H9 (cell line): Measurements from ENCODE around the gene GLP2R. TPM values are rescaled to one million over a fixed set of nuclear protein-coding genes. Genes with fewer than 3 reads are reported as not detected.

ENCODE experiments used
- DNase-seq: peaks from one replicate; pipeline ENCODE4 v3.0.0-alpha.2; 2017
- H2AFZ ChIP-seq: one replicate; pipeline ENCODE4 v1.6.1; 2013; ENCODE audit warnings: mild to moderate bottlenecking, low read length, control low read depth, moderate library complexity
- H2AK5ac ChIP-seq: 2 replicates; pipeline ENCODE4 v1.6.1; 2013; ENCODE audit warnings: low read length, control low read depth, mixed read lengths; ENCODE audit not compliant: insufficient read length
- H2BK120ac ChIP-seq: one replicate; pipeline ENCODE4 v1.6.1; 2013; ENCODE audit warnings: low read depth, mild to moderate bottlenecking, low read length, control low read depth, inconsistent platforms; ENCODE audit not compliant: poor library complexity, severe bottlenecking
- H2BK12ac ChIP-seq: 2 replicates; pipeline ENCODE4 v1.6.1; 2013; ENCODE audit warnings: low read length, control low read depth, mixed read lengths, low read depth; ENCODE audit not compliant: insufficient read length
- H2BK15ac ChIP-seq: 2 replicates; pipeline ENCODE4 v1.6.1; 2013; ENCODE audit warnings: low read depth, low read length, control low read depth
- H2BK20ac ChIP-seq: one replicate; pipeline ENCODE4 v1.6.1; 2013; ENCODE audit warnings: low read depth, mild to moderate bottlenecking, low read length, control low read depth, inconsistent platforms; ENCODE audit not compliant: poor library complexity, severe bottlenecking
- H2BK5ac ChIP-seq: 2 replicates; pipeline ENCODE4 v1.6.1; 2013; ENCODE audit warnings: low read length, control low read depth, mixed read lengths; ENCODE audit not compliant: insufficient read length
- H3K14ac ChIP-seq: 2 replicates; pipeline ENCODE4 v1.6.1; 2013; ENCODE audit warnings: low read length, control low read depth; ENCODE audit not compliant: insufficient read depth
- H3K18ac ChIP-seq: 2 replicates; pipeline ENCODE4 v1.6.1; 2013; ENCODE audit warnings: low read depth, mild to moderate bottlenecking, mixed read lengths, low read length, control low read depth; ENCODE audit not compliant: insufficient read length
- H3K23ac ChIP-seq: 2 replicates; pipeline ENCODE4 v1.6.1; 2013; ENCODE audit warnings: low read length, control low read depth, mixed read lengths, low read depth; ENCODE audit not compliant: insufficient read length
- H3K23me2 ChIP-seq: 2 replicates; pipeline ENCODE4 v1.6.1; 2013; ENCODE audit warnings: low read depth, mild to moderate bottlenecking, mixed read lengths, low read length, control low read depth; ENCODE audit not compliant: insufficient read length, poor library complexity, severe bottlenecking
- H3K27ac ChIP-seq: 2 replicates; pipeline ENCODE4 v1.5.1; 2013; ENCODE audit warnings: low read length, control low read depth, mixed read lengths, low read depth; ENCODE audit not compliant: insufficient read length
- H3K27me3 ChIP-seq: 2 replicates; pipeline ENCODE4 v1.6.1; 2013; ENCODE audit warnings: low read length, control low read depth, inconsistent platforms; ENCODE audit not compliant: insufficient read depth
- H3K4ac ChIP-seq: 2 replicates; pipeline ENCODE4 v1.6.1; 2013; ENCODE audit warnings: low read depth, mild to moderate bottlenecking, control low read depth, inconsistent platforms, low read length, moderate library complexity
- H3K4me1 ChIP-seq: 2 replicates; pipeline ENCODE4 v1.6.1; 2013; ENCODE audit warnings: low read length, control low read depth, inconsistent platforms; ENCODE audit not compliant: insufficient read depth
- H3K4me2 ChIP-seq: 2 replicates; pipeline ENCODE4 v1.6.1; 2013; ENCODE audit warnings: low read length, control low read depth, mixed read lengths; ENCODE audit not compliant: insufficient read length, insufficient read depth
- H3K56ac ChIP-seq: 2 replicates; pipeline ENCODE4 v1.6.1; 2013; ENCODE audit warnings: low read depth, mild to moderate bottlenecking, mixed read lengths, low read length, control low read depth; ENCODE audit not compliant: insufficient read length
- H3K79me1 ChIP-seq: 2 replicates; pipeline ENCODE4 v1.6.1; 2013; ENCODE audit warnings: low read depth, mild to moderate bottlenecking, moderate library complexity, low read length, control low read depth, inconsistent platforms; ENCODE audit not compliant: insufficient read depth, poor library complexity, severe bottlenecking
- H3K79me2 ChIP-seq: 2 replicates; pipeline ENCODE4 v1.6.1; 2013; ENCODE audit warnings: low read length, control low read depth, inconsistent platforms; ENCODE audit not compliant: insufficient read depth
- H3K9ac ChIP-seq: 2 replicates; pipeline ENCODE4 v1.6.1; 2013; ENCODE audit warnings: low read length, control low read depth, mixed read lengths; ENCODE audit not compliant: insufficient read length; ENCODE audit errors: extremely low read depth
- H3K9me3 ChIP-seq: one replicate; pipeline ENCODE4 v1.6.1; 2013; ENCODE audit warnings: low read depth, low read length, inconsistent platforms; ENCODE audit not compliant: control insufficient read depth
- H3T11ph ChIP-seq: one replicate; pipeline ENCODE4 v1.6.1; 2013; ENCODE audit warnings: mild to moderate bottlenecking, low read length, control low read depth, inconsistent platforms
- H4K20me1 ChIP-seq: one replicate; pipeline ENCODE4 v1.6.1; 2013; ENCODE audit not compliant: control insufficient read depth, insufficient read length, insufficient read depth
- H4K5ac ChIP-seq: 2 replicates; pipeline ENCODE4 v1.6.1; 2013; ENCODE audit warnings: low read depth, mild to moderate bottlenecking, mixed read lengths, low read length, control low read depth; ENCODE audit not compliant: insufficient read length
- H4K8ac ChIP-seq: replicated peaks from 2 replicates; pipeline ENCODE4 v1.6.1; 2013; ENCODE audit warnings: low read length, control low read depth, mixed read lengths, low read depth; ENCODE audit not compliant: insufficient read length
- H4K91ac ChIP-seq: 2 replicates; pipeline ENCODE4 v1.6.1; 2013; ENCODE audit warnings: low read depth, mild to moderate bottlenecking, moderate library complexity, mixed read lengths, low read length, control low read depth; ENCODE audit not compliant: insufficient read length
- H3K27ac Mint-ChIP-seq, 3 experiments: 2 replicates in 2 of 3; 3 replicates in 1 of 3; pipeline ENCODE4 v1.8.0; 2020 to 2021; ENCODE audit warnings: mixed read lengths in 3 of 3, mild to moderate bottlenecking in 1 of 3, moderate library complexity in 1 of 3
- H3K27me3 Mint-ChIP-seq: 2 replicates; pipeline ENCODE4 v1.8.0; 2021; ENCODE audit warnings: low read depth, mild to moderate bottlenecking, moderate library complexity, mixed read lengths
- H3K36me3 Mint-ChIP-seq, 3 experiments: 2 replicates in 2 of 3; 3 replicates in 1 of 3; pipeline ENCODE4 v1.8.0; 2020 to 2021; ENCODE audit warnings: low read depth in 3 of 3, mixed read lengths in 3 of 3; ENCODE audit not compliant: insufficient read depth in 1 of 3
- H3K4me1 Mint-ChIP-seq, 2 experiments: 2 replicates each; pipeline ENCODE4 v1.8.0; 2020; ENCODE audit warnings: mixed read lengths in 2 of 2
- H3K4me3 Mint-ChIP-seq, 2 experiments: 2 replicates in 1 of 2; 3 replicates in 1 of 2; pipeline ENCODE4 v1.8.0; 2020 to 2021; ENCODE audit warnings: mild to moderate bottlenecking in 2 of 2, mixed read lengths in 2 of 2, moderate library complexity in 1 of 2
- H3K9me3 Mint-ChIP-seq, 2 experiments: 2 replicates in 1 of 2; 3 replicates in 1 of 2; pipeline ENCODE4 v1.8.0; 2020; ENCODE audit warnings: mild to moderate bottlenecking in 2 of 2, mixed read lengths in 2 of 2, moderate library complexity in 1 of 2
- WGBS: extraction: QIAGEN DNeasy Blood & Tissue Kit; methylation state at CpG from one replicate; pipeline ENCODE4 v1.1.7; 2013; ENCODE audit warnings: missing lambda C conversion rate, low lambda C conversion rate, mixed read lengths; ENCODE audit not compliant: insufficient read length; ENCODE audit errors: extremely low coverage; 5-methylcytosine and 5-hydroxymethylcytosine counted together
- total RNA-seq: library from RNA; stranded (reverse); gene quantifications from 2 replicates; pipeline ENCODE4 v1.2.1, GENCODE V29; 2021
- TF ChIP-seq, protein P1 (sequence below): fragments of 200-600 bp; sonication (generic); conservative IDR thresholded peaks from 3 replicates; pipeline ENCODE4 v1.8.0; 2021; ENCODE audit warnings: antibody characterized with exemption, mild to moderate bottlenecking

GLP2R gene
- total RNA-seq, 1 experiment from 2014 or later = not detected

DNA sequence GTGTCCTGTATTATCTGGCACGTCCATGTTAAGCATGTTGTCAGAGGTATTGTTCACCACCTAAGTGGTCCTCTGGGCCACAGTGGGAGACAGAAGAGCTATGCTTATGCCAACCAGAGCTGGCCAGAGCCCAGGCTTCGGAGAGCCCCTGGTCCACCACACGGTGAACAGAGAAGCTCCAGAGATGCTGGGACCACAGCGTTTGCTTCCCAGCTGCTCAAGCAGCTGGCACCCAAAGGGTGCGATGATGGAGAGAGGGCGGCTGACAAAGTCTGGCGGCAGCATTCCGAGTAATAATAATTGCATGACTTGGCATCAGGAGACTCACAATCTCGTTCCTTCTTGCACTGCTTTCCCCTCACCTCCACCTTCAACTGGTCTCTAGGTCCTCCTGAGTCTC lies 115.1 kb downstream of the GLP2R start:
- Histone ChIP-seq H3K9me3 (no peaks in the 10 kb centered on the region), H3K23ac (no peak overlapping the region), H4K91ac (no peak overlapping the region), H3K4me2 (no peak overlapping the region), H2AK5ac (no peak overlapping the region), H3K9ac (no peak overlapping the region), H2BK15ac (no peak overlapping the region), H3K18ac (no peak overlapping the region), H4K5ac (no peak overlapping the region), H3K56ac (no peak overlapping the region), H4K20me1 (no peaks in the 10 kb centered on the region), H2BK12ac (no peak overlapping the region), H2BK120ac (no peak overlapping the region), H3T11ph (no peak overlapping the region), H2BK20ac (no peak overlapping the region), H3K27me3 (no peaks in the 10 kb centered on the region), H3K79me1 (no peaks in the 10 kb centered on the region), H3K27ac (no peak overlapping the region), H2BK5ac (no peak overlapping the region), H3K4me1 (no peaks in the 10 kb centered on the region), H3K23me2 (no peaks in the 10 kb centered on the region), H3K4ac (no peak overlapping the region), H4K8ac (no peak overlapping the region), H3K79me2 (no peaks in the 10 kb centered on the region), H3K14ac (no peak overlapping the region), H2AFZ (no peak overlapping the region)
- no peak overlapping the region for H3K27ac Mint-ChIP-seq
- peaks cover 3 to 6% of the 10 kb centered on the region in 2 experiments for H3K4me1 Mint-ChIP-seq
- H3K36me3 Mint-ChIP-seq = peaks cover 0 to 9% (median 0%) of the 10 kb centered on the region in 3 experiments; a peak in 2 of 7 replicates
- TF ChIP-seq, protein P1, sequence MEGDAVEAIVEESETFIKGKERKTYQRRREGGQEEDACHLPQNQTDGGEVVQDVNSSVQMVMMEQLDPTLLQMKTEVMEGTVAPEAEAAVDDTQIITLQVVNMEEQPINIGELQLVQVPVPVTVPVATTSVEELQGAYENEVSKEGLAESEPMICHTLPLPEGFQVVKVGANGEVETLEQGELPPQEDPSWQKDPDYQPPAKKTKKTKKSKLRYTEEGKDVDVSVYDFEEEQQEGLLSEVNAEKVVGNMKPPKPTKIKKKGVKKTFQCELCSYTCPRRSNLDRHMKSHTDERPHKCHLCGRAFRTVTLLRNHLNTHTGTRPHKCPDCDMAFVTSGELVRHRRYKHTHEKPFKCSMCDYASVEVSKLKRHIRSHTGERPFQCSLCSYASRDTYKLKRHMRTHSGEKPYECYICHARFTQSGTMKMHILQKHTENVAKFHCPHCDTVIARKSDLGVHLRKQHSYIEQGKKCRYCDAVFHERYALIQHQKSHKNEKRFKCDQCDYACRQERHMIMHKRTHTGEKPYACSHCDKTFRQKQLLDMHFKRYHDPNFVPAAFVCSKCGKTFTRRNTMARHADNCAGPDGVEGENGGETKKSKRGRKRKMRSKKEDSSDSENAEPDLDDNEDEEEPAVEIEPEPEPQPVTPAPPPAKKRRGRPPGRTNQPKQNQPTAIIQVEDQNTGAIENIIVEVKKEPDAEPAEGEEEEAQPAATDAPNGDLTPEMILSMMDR = no peak
- WGBS = no CpG with 5 or more reads among the region's 9 CpGs
- peaks cover 2% of the 10 kb centered on the region; the same call in 1 of the 2 replicates for H3K27me3 Mint-ChIP-seq
- no peak for DNase-seq
- peaks cover 2 to 4% of the 10 kb centered on the region in 2 experiments; a peak in 3 of 5 replicates for H3K9me3 Mint-ChIP-seq
- no peak overlapping the region for H3K4me3 Mint-ChIP-seq
